PFSK-1 (cell line): ENCODE results near the gene OR4D5.

Experiments
- POLR2AphosphoS5 ChIP-seq: IDR thresholded peaks from 2 replicates; pipeline ENCODE4 v1.6.1; 2012; ENCODE audit warnings: low read depth, mild to moderate bottlenecking, control low read depth, low read length, moderate library complexity
- REST ChIP-seq, 2 experiments: IDR thresholded peaks; 2 replicates each; pipeline versions ENCODE4 v1.6.1 to v1.8.0; 2011 to 2012; ENCODE audit warnings: low read depth in 2 of 2, low read length in 2 of 2, control low read depth in 1 of 2, inconsistent platforms in 1 of 2, mild to moderate bottlenecking in 1 of 2, moderate library complexity in 1 of 2; ENCODE audit not compliant: insufficient read depth in 1 of 2

- TF ChIP-seq POLR2AphosphoS5 (no peak), REST (IDR thresholded peaks at IDR 0.05; ENCODE audit: insufficient read depth in 1 of 2, low read depth in 2 of 2, low read length in 2 of 2) (no peak)
Observed at GRCh38 chr11:123973816-123974215, 34.4 kb downstream of the OR4D5 start.
